HEK293 (cell line): ENCODE data around the gene PDLIM5.

ENCODE experiments used
- CTCF ChIP-seq: fragments of 450-650 bp; formaldehyde crosslinking; IDR thresholded peaks from 2 replicates; pipeline ENCODE4 v1.5.1; 2016; ENCODE audit warnings: missing biosample characterization, missing genetic modification characterization
- MZF1 ChIP-seq: fragments of 450-650 bp; formaldehyde crosslinking; IDR thresholded peaks from 2 replicates; pipeline ENCODE4 v1.5.1; 2017; ENCODE audit warnings: missing biosample characterization, missing genetic modification characterization, borderline replicate concordance
- RBAK ChIP-seq: fragments of 450-650 bp; formaldehyde crosslinking; IDR thresholded peaks from 2 replicates; pipeline ENCODE4 v1.5.1; 2016; ENCODE audit warnings: missing biosample characterization, missing genetic modification characterization
- YY1 ChIP-seq: fragments of 450-650 bp; formaldehyde crosslinking; IDR thresholded peaks from 2 replicates; pipeline ENCODE4 v1.5.1; 2018; ENCODE audit warnings: missing biosample characterization, missing genetic modification characterization
- ZBTB10 ChIP-seq: fragments of 450-650 bp; formaldehyde crosslinking; IDR thresholded peaks from 2 replicates; pipeline ENCODE4 v1.5.1; 2016; ENCODE audit warnings: missing biosample characterization, missing genetic modification characterization
- ZBTB8A ChIP-seq: fragments of 450-650 bp; formaldehyde crosslinking; IDR thresholded peaks from 2 replicates; pipeline ENCODE4 v1.5.1; 2016; ENCODE audit warnings: missing biosample characterization, missing genetic modification characterization
- ZNF148 ChIP-seq: fragments of 450-650 bp; formaldehyde crosslinking; IDR thresholded peaks from 2 replicates; pipeline ENCODE4 v1.5.0; 2017; ENCODE audit warnings: missing biosample characterization, missing genetic modification characterization, borderline replicate concordance
- ZNF214 ChIP-seq: fragments of 450-650 bp; formaldehyde crosslinking; IDR thresholded peaks from 2 replicates; pipeline ENCODE4 v1.5.1; 2017; ENCODE audit warnings: missing biosample characterization, mild to moderate bottlenecking, missing genetic modification characterization, borderline replicate concordance
- ZNF280C ChIP-seq: fragments of 450-650 bp; formaldehyde crosslinking; IDR thresholded peaks from 2 replicates; pipeline ENCODE4 v1.5.1; 2016; ENCODE audit warnings: missing biosample characterization, missing genetic modification characterization
- ZNF558 ChIP-seq: fragments of 450-650 bp; formaldehyde crosslinking; IDR thresholded peaks from 2 replicates; pipeline ENCODE4 v1.5.1; 2016; ENCODE audit warnings: missing biosample characterization, missing genetic modification characterization
- ZNF776 ChIP-seq: fragments of 450-650 bp; formaldehyde crosslinking; IDR thresholded peaks from 2 replicates; pipeline ENCODE4 v1.5.0; 2017; ENCODE audit warnings: missing biosample characterization, missing genetic modification characterization, borderline replicate concordance
- TF ChIP-seq, protein P1 (sequence below): fragments of 450-650 bp; formaldehyde crosslinking; optimal IDR thresholded peaks from 2 replicates; pipeline ENCODE3; 2016; ENCODE audit warnings: missing biosample characterization, mild to moderate bottlenecking, missing genetic modification characterization
- TF ChIP-seq, protein P2 (sequence below): fragments of 450-650 bp; formaldehyde crosslinking; IDR thresholded peaks from 2 replicates; pipeline ENCODE4 v1.5.1; 2017; ENCODE audit warnings: missing biosample characterization, missing genetic modification characterization
- TF ChIP-seq, protein P3 (sequence below): fragments of 450-650 bp; formaldehyde crosslinking; IDR thresholded peaks from 2 replicates; pipeline ENCODE4 v1.5.1; 2016; ENCODE audit warnings: missing biosample characterization, missing genetic modification characterization, borderline replicate concordance

GRCh38 chr4:94507708-94508107, 56.0 kb downstream of the PDLIM5 start:
- TF ChIP-seq ZNF148 (tag by site-specific recombination) = no peak
- TF ChIP-seq ZNF558 (tag by site-specific recombination) = no peak
- TF ChIP-seq ZNF214 (tag by site-specific recombination) = no peak
- TF ChIP-seq, protein P1, sequence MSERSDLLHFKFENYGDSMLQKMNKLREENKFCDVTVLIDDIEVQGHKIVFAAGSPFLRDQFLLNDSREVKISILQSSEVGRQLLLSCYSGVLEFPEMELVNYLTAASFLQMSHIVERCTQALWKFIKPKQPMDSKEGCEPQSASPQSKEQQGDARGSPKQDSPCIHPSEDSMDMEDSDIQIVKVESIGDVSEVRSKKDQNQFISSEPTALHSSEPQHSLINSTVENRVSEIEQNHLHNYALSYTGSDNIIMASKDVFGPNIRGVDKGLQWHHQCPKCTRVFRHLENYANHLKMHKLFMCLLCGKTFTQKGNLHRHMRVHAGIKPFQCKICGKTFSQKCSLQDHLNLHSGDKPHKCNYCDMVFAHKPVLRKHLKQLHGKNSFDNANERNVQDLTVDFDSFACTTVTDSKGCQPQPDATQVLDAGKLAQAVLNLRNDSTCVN (tag by site-specific recombination) = no peak
- no peak for TF ChIP-seq ZNF776 (tag by site-specific recombination)
- TF ChIP-seq RBAK (tag by site-specific recombination) = no peak
- TF ChIP-seq CTCF (tag by site-specific recombination) = no peak
- no peak for TF ChIP-seq YY1
- TF ChIP-seq, protein P2, sequence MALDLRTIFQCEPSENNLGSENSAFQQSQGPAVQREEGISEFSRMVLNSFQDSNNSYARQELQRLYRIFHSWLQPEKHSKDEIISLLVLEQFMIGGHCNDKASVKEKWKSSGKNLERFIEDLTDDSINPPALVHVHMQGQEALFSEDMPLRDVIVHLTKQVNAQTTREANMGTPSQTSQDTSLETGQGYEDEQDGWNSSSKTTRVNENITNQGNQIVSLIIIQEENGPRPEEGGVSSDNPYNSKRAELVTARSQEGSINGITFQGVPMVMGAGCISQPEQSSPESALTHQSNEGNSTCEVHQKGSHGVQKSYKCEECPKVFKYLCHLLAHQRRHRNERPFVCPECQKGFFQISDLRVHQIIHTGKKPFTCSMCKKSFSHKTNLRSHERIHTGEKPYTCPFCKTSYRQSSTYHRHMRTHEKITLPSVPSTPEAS (tag by site-specific recombination) = no peak
- TF ChIP-seq, protein P3, sequence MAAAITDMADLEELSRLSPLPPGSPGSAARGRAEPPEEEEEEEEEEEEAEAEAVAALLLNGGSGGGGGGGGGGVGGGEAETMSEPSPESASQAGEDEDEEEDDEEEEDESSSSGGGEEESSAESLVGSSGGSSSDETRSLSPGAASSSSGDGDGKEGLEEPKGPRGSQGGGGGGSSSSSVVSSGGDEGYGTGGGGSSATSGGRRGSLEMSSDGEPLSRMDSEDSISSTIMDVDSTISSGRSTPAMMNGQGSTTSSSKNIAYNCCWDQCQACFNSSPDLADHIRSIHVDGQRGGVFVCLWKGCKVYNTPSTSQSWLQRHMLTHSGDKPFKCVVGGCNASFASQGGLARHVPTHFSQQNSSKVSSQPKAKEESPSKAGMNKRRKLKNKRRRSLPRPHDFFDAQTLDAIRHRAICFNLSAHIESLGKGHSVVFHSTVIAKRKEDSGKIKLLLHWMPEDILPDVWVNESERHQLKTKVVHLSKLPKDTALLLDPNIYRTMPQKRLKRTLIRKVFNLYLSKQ = no peak
- TF ChIP-seq ZBTB10 (tag by site-specific recombination) = no peak
- TF ChIP-seq MZF1 (tag by site-specific recombination) = no peak
- no peak for TF ChIP-seq ZNF280C (tag by site-specific recombination)
- no peak for TF ChIP-seq ZBTB8A (tag by site-specific recombination)
